ENCODE data around the gene PTBP3. TPM values are rescaled to one million over a fixed set of nuclear protein-coding genes. Genes with fewer than 3 reads are reported as not detected.
A peak's percentile ranks its signal among the peaks of the same experiment; 100 is the strongest.

The PTBP3 gene
- total RNA-seq, 1 experiment from 2014 or later: 172 TPM

DNA sequence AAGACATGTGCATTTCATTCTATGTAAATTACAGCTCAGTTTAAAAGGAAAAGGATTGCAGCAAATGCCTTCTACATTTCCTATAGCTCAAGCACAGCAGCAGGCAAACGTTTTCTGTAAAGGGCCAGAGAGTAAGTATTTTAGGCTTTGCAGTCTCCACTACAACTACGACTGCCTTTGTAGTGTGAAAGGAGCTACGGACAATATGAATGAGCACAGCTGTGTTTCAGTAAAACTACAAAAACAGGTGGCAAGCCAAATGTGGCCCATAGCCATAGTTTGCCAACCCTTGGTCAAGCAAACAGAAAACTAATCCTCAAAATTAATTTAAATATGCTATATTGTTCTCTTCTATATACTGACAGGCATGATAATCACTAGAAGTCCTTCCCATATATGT, 7.2 kb downstream of the PTBP3 start:
- Mint-ChIP-seq H3K27me3 (ENCODE audit: insufficient read depth, unreplicated experiment) (no peaks in the 10 kb centered on the region), H3K27ac (ENCODE audit: unreplicated experiment) (no peak overlapping the region), H3K36me3 (ENCODE audit: insufficient read depth, unreplicated experiment) (peaks cover 13% of the 10 kb centered on the region), H3K9me3 (ENCODE audit: unreplicated experiment) (no peaks in the 10 kb centered on the region), H3K4me1 (ENCODE audit: low read depth, unreplicated experiment) (peaks cover 56% of the 10 kb centered on the region), H3K4me3 (ENCODE audit: unreplicated experiment) (no peak overlapping the region)
- TF ChIP-seq, protein P1, sequence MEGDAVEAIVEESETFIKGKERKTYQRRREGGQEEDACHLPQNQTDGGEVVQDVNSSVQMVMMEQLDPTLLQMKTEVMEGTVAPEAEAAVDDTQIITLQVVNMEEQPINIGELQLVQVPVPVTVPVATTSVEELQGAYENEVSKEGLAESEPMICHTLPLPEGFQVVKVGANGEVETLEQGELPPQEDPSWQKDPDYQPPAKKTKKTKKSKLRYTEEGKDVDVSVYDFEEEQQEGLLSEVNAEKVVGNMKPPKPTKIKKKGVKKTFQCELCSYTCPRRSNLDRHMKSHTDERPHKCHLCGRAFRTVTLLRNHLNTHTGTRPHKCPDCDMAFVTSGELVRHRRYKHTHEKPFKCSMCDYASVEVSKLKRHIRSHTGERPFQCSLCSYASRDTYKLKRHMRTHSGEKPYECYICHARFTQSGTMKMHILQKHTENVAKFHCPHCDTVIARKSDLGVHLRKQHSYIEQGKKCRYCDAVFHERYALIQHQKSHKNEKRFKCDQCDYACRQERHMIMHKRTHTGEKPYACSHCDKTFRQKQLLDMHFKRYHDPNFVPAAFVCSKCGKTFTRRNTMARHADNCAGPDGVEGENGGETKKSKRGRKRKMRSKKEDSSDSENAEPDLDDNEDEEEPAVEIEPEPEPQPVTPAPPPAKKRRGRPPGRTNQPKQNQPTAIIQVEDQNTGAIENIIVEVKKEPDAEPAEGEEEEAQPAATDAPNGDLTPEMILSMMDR (IDR thresholded peaks at IDR 0.05; ENCODE audit: insufficient read depth in 1 of 2, low read depth in 1 of 2, low read length in 1 of 2, severe bottlenecking in 1 of 2, unreplicated experiment in 1 of 2): no peak
- H3K4me3 ChIP-seq (ENCODE audit: low read depth, low read length): no peak overlapping the region
- no peaks in the 10 kb centered on the region for H3K27me3 ChIP-seq (replicated peaks; ENCODE audit: control insufficient read depth, insufficient read depth, low read length)
- ChIA-PET POLR2A (interaction anchor here (0.6 kb wide), 1 partner anchor 54 kb away, joined by 4 read pairs; the partner anchor contains the start of gene HSDL2), CTCF (interaction anchor here (0.6 kb wide), 1 partner anchor 28 kb away, joined by 3 read pairs; no protein-coding TSS in a partner anchor)
- BruUV-seq (replicated peaks): no TSS peak
- peaks cover 32% of the 10 kb centered on the region for H3K4me1 ChIP-seq
- intact Hi-C loops (cut with micrococcal nuclease; ENCODE audit: unreplicated experiment): no loop called here
- no peaks in the 10 kb centered on the region for H3K36me3 ChIP-seq (ENCODE audit: control insufficient read depth, insufficient read depth, low read length)
- no peaks in the 10 kb centered on the region for H3K9me3 ChIP-seq
- DNase-seq: no peak

DNA sequence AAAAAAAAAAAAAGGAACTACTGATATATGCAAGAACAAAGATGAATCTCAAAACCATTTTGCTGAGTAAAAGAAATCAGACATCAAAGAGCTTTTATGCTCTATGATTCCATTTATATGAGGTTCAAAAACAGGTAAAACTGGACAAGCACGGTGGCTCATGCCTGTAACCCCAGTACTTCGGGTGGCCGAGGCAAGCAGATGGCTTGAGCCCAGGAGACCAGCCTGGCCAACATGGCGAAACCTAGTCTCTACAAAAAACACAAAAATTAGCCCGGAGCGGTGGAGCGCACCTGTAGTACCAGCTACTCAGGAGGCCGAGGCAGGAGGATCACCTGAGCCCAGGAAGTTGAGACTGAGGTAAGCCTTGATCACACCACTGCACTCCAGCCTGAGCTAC, 7.8 kb downstream of the PTBP3 start:
- TF ChIP-seq, protein P1 (IDR thresholded peaks at IDR 0.05; ENCODE audit: insufficient read depth in 1 of 2, low read depth in 1 of 2, low read length in 1 of 2, severe bottlenecking in 1 of 2, unreplicated experiment in 1 of 2): no peak
- H3K27me3 ChIP-seq (replicated peaks; ENCODE audit: control insufficient read depth, insufficient read depth, low read length): no peaks in the 10 kb centered on the region
- H3K4me1 ChIP-seq: peaks cover 30% of the 10 kb centered on the region
- intact Hi-C loops (cut with micrococcal nuclease; ENCODE audit: unreplicated experiment): no loop called here
- ChIA-PET POLR2A (no interaction called here), CTCF (no interaction called here)
- Mint-ChIP-seq H3K36me3 (ENCODE audit: insufficient read depth, unreplicated experiment) (peaks cover 13% of the 10 kb centered on the region), H3K27me3 (ENCODE audit: insufficient read depth, unreplicated experiment) (no peaks in the 10 kb centered on the region), H3K9me3 (ENCODE audit: unreplicated experiment) (no peaks in the 10 kb centered on the region), H3K4me1 (ENCODE audit: low read depth, unreplicated experiment) (peaks cover 53% of the 10 kb centered on the region), H3K27ac (ENCODE audit: unreplicated experiment) (peak overlapping the region; percentile 51), H3K4me3 (ENCODE audit: unreplicated experiment) (no peak overlapping the region)
- H3K9me3 ChIP-seq: no peaks in the 10 kb centered on the region
- H3K4me3 ChIP-seq (ENCODE audit: low read depth, low read length): no peak overlapping the region
- no TSS peak for BruUV-seq (replicated peaks)
- DNase-seq: no peak
- H3K36me3 ChIP-seq (ENCODE audit: control insufficient read depth, insufficient read depth, low read length): no peaks in the 10 kb centered on the region

DNA sequence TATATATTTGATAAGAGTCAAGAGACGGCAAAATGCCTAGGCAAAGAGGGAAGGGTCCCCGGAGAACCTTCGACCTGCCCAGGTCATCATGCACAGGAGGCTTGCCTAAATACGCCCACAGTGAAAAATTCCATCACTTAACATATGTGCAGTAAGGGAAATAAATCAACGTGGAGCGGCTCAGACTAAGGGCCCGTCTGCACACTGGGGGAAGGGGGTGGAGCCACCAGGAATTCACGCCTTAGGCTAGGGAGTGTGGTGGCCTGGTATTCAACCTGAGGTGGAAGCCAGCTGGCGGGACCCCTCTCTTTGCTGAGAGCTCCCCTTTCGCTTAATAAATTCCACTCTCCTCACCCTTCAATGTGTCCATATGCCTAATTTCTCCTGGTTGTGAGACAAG, 8.3 kb downstream of the PTBP3 start:
- H3K4me1 ChIP-seq: peaks cover 25% of the 10 kb centered on the region
- CTCF ChIA-PET: no interaction called here
- DNase-seq: peak in 1 of 2 experiments; percentile 50
- H3K27ac Mint-ChIP-seq (ENCODE audit: unreplicated experiment): peak overlapping the region; percentile 51
- no peaks in the 10 kb centered on the region for H3K27me3 Mint-ChIP-seq (ENCODE audit: insufficient read depth, unreplicated experiment)
- POLR2A ChIA-PET: no interaction called here
- intact Hi-C loops (cut with micrococcal nuclease; ENCODE audit: unreplicated experiment): no loop called here
- no peaks in the 10 kb centered on the region for H3K27me3 ChIP-seq (replicated peaks; ENCODE audit: control insufficient read depth, insufficient read depth, low read length)
- H3K36me3 Mint-ChIP-seq (ENCODE audit: insufficient read depth, unreplicated experiment): peaks cover 13% of the 10 kb centered on the region
- no peaks in the 10 kb centered on the region for H3K9me3 ChIP-seq
- no peaks in the 10 kb centered on the region for H3K36me3 ChIP-seq (ENCODE audit: control insufficient read depth, insufficient read depth, low read length)
- no peak overlapping the region for H3K4me3 ChIP-seq (ENCODE audit: low read depth, low read length)
- BruUV-seq (replicated peaks): no TSS peak
- H3K9me3 Mint-ChIP-seq (ENCODE audit: unreplicated experiment): no peaks in the 10 kb centered on the region
- TF ChIP-seq, protein P1 (IDR thresholded peaks at IDR 0.05; ENCODE audit: insufficient read depth in 1 of 2, low read depth in 1 of 2, low read length in 1 of 2, severe bottlenecking in 1 of 2, unreplicated experiment in 1 of 2): no peak
- peaks cover 48% of the 10 kb centered on the region for H3K4me1 Mint-ChIP-seq (ENCODE audit: low read depth, unreplicated experiment)
- H3K4me3 Mint-ChIP-seq (ENCODE audit: unreplicated experiment): no peak overlapping the region
